GM23338 (cell line): ENCODE results near the gene ACOXL. TPM values are rescaled to one million over a fixed set of nuclear protein-coding genes. Genes with fewer than 3 reads are reported as not detected.

Experiments used
- ATAC-seq: fragments of 200-7000 bp; cut with Tn5 transposase; 3 replicates; pipeline ENCODE4 v1.9.1; 2020
- DNase-seq: peaks from one replicate; pipeline ENCODE4 v3.0.0-alpha.2; 2015; ENCODE audit warnings: low spot score
- H2AFZ ChIP-seq: fragments of 200-600 bp; sonication (generic); 2 replicates; pipeline ENCODE4 v1.8.0; 2016; ENCODE audit warnings: antibody characterized with exemption, mild to moderate bottlenecking, moderate library complexity
- H3F3A ChIP-seq: fragments of 200-600 bp; sonication (generic); replicated peaks from 2 replicates; pipeline ENCODE4 v1.8.0; 2017; ENCODE audit warnings: antibody characterized with exemption, mixed run types, low read depth
- H3K27ac ChIP-seq: fragments of 200-600 bp; sonication (generic); 2 replicates; pipeline ENCODE4 v1.6.1; 2016; ENCODE audit warnings: low read depth
- H3K27me3 ChIP-seq: fragments of 200-600 bp; sonication (generic); 2 replicates; pipeline ENCODE4 v1.8.0; 2016; ENCODE audit warnings: mild to moderate bottlenecking, mixed run types, moderate library complexity; ENCODE audit not compliant: insufficient read depth
- H3K36me3 ChIP-seq: fragments of 200-600 bp; sonication (generic); 2 replicates; pipeline ENCODE4 v1.8.0; 2016; ENCODE audit warnings: mild to moderate bottlenecking; ENCODE audit not compliant: insufficient read depth
- H3K4me1 ChIP-seq: fragments of 200-600 bp; sonication (generic); 2 replicates; pipeline ENCODE4 v1.8.0; 2016; ENCODE audit warnings: mild to moderate bottlenecking, moderate library complexity; ENCODE audit not compliant: insufficient read depth
- H3K4me2 ChIP-seq: fragments of 200-600 bp; sonication (generic); 2 replicates; pipeline ENCODE4 v1.7.1; 2017; ENCODE audit warnings: mixed run types
- H3K4me3 ChIP-seq: fragments of 200-600 bp; sonication (generic); 2 replicates; pipeline ENCODE4 v1.6.1; 2016; ENCODE audit warnings: mixed run types
- H3K79me2 ChIP-seq: fragments of 200-600 bp; sonication (generic); replicated peaks from 2 replicates; pipeline ENCODE4 v1.8.0; 2017; ENCODE audit warnings: mild to moderate bottlenecking; ENCODE audit not compliant: insufficient read depth
- H3K9me2 ChIP-seq: fragments of 200-600 bp; sonication (generic); 2 replicates; pipeline ENCODE4 v1.8.0; 2017; ENCODE audit not compliant: insufficient read depth
- H4K20me1 ChIP-seq: fragments of 200-600 bp; sonication (generic); replicated peaks from 2 replicates; pipeline ENCODE4 v1.8.0; 2017; ENCODE audit warnings: mild to moderate bottlenecking; ENCODE audit not compliant: insufficient read depth
- H3K27ac Mint-ChIP-seq: 2 replicates; pipeline ENCODE4 v1.8.0; 2020; ENCODE audit warnings: inconsistent platforms, mild to moderate bottlenecking, moderate library complexity, mixed read lengths
- H3K27me3 Mint-ChIP-seq: 3 replicates; pipeline ENCODE4 v1.8.0; 2022; ENCODE audit warnings: low read depth, mild to moderate bottlenecking, moderate library complexity, mixed read lengths, inconsistent platforms; ENCODE audit not compliant: insufficient read depth, poor library complexity
- H3K36me3 Mint-ChIP-seq: 3 replicates; pipeline ENCODE4 v1.8.0; 2021; ENCODE audit warnings: low read depth, mild to moderate bottlenecking, inconsistent platforms, moderate library complexity, mixed read lengths
- H3K4me1 Mint-ChIP-seq: 3 replicates; pipeline ENCODE4 v1.8.0; 2020; ENCODE audit warnings: mild to moderate bottlenecking, inconsistent platforms, mixed read lengths
- H3K4me3 Mint-ChIP-seq: 3 replicates; pipeline ENCODE4 v1.8.0; 2021; ENCODE audit warnings: moderate library complexity, mild to moderate bottlenecking, inconsistent platforms, mixed read lengths
- H3K9me3 Mint-ChIP-seq: 3 replicates; pipeline ENCODE4 v1.8.0; 2020; ENCODE audit warnings: moderate library complexity, mild to moderate bottlenecking, inconsistent platforms, mixed read lengths
- POLR2AphosphoS5 ChIP-seq: IDR thresholded peaks from 2 replicates; pipeline ENCODE4 v1.6.1; 2016; ENCODE audit warnings: antibody characterized with exemption, low read depth
- STAT1 ChIP-seq: IDR thresholded peaks from one replicate; pipeline ENCODE4 v1.6.1; 2016; ENCODE audit warnings: antibody characterized with exemption; ENCODE audit not compliant: unreplicated experiment
- polyA plus RNA-seq: library from polyadenylated mRNA; unstranded; fragments of >200 nt; fragmentation: Nextera tagmentation; extraction: Ambion mirVana; gene quantifications from 2 replicates; pipeline ENCODE4 v1.2.1, GENCODE V29; 2016
- total RNA-seq: library from RNA; depleted of rRNA; stranded (reverse); fragments of >200 nt; shearing (Covaris generic); gene quantifications from 2 replicates; pipeline ENCODE4 v1.2.3, GENCODE V29; 2014
- TF ChIP-seq, protein P1 (sequence below): fragments of 250-450 bp; sonication (Bioruptor Pico); IDR thresholded peaks from 2 replicates; pipeline ENCODE4 v1.5.0; 2020; ENCODE audit warnings: mild to moderate bottlenecking, moderate library complexity

Gene ACOXL
- total and polyA plus RNA-seq, 2 experiments from 2014 or later, result 9.0 to 14.7 TPM

DNA sequence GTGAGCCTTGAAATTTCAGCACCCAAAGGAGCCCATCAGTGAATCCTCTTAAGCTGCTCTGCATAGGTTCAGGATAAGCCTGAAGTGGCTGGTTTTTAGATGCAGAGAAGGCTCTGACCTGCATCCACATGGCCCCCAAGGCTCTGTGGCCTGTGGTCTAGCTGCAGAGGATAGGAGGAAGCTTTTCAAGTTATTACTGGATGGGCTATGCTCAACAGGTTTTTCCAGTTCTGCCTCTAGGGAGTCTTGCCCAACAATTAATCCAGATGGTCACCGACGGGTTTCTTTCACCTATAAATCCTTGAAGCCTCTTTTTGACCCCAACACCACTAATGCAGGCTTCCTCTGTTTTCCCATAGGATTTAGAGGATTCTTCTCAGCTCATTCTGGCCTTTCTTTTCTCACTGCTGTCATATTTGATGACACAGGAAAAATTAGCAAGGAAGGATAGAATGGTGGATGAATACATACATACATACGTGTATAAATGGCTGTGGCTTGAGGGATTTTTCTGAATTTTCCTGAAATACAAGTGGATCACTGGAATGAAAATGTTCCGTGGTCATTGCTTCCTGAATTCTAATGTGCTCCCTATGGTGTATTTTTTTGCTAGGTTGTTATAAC, 336.2 kb downstream of the ACOXL start:
- H3K4me2 ChIP-seq, result peak overlapping the region; percentile 21
- ATAC-seq, result peak; percentile 85
- H3K27ac Mint-ChIP-seq, result no peak overlapping the region

More for the DNA sequence above, 336.2 kb downstream of the ACOXL start:
- H3K36me3 Mint-ChIP-seq, result no peaks in the 10 kb centered on the region
- peak; percentile 52 for DNase-seq
- no peak overlapping the region for H2AFZ ChIP-seq
- TF ChIP-seq POLR2AphosphoS5 (no peak), STAT1 (no peak)
- TF ChIP-seq, protein P1, sequence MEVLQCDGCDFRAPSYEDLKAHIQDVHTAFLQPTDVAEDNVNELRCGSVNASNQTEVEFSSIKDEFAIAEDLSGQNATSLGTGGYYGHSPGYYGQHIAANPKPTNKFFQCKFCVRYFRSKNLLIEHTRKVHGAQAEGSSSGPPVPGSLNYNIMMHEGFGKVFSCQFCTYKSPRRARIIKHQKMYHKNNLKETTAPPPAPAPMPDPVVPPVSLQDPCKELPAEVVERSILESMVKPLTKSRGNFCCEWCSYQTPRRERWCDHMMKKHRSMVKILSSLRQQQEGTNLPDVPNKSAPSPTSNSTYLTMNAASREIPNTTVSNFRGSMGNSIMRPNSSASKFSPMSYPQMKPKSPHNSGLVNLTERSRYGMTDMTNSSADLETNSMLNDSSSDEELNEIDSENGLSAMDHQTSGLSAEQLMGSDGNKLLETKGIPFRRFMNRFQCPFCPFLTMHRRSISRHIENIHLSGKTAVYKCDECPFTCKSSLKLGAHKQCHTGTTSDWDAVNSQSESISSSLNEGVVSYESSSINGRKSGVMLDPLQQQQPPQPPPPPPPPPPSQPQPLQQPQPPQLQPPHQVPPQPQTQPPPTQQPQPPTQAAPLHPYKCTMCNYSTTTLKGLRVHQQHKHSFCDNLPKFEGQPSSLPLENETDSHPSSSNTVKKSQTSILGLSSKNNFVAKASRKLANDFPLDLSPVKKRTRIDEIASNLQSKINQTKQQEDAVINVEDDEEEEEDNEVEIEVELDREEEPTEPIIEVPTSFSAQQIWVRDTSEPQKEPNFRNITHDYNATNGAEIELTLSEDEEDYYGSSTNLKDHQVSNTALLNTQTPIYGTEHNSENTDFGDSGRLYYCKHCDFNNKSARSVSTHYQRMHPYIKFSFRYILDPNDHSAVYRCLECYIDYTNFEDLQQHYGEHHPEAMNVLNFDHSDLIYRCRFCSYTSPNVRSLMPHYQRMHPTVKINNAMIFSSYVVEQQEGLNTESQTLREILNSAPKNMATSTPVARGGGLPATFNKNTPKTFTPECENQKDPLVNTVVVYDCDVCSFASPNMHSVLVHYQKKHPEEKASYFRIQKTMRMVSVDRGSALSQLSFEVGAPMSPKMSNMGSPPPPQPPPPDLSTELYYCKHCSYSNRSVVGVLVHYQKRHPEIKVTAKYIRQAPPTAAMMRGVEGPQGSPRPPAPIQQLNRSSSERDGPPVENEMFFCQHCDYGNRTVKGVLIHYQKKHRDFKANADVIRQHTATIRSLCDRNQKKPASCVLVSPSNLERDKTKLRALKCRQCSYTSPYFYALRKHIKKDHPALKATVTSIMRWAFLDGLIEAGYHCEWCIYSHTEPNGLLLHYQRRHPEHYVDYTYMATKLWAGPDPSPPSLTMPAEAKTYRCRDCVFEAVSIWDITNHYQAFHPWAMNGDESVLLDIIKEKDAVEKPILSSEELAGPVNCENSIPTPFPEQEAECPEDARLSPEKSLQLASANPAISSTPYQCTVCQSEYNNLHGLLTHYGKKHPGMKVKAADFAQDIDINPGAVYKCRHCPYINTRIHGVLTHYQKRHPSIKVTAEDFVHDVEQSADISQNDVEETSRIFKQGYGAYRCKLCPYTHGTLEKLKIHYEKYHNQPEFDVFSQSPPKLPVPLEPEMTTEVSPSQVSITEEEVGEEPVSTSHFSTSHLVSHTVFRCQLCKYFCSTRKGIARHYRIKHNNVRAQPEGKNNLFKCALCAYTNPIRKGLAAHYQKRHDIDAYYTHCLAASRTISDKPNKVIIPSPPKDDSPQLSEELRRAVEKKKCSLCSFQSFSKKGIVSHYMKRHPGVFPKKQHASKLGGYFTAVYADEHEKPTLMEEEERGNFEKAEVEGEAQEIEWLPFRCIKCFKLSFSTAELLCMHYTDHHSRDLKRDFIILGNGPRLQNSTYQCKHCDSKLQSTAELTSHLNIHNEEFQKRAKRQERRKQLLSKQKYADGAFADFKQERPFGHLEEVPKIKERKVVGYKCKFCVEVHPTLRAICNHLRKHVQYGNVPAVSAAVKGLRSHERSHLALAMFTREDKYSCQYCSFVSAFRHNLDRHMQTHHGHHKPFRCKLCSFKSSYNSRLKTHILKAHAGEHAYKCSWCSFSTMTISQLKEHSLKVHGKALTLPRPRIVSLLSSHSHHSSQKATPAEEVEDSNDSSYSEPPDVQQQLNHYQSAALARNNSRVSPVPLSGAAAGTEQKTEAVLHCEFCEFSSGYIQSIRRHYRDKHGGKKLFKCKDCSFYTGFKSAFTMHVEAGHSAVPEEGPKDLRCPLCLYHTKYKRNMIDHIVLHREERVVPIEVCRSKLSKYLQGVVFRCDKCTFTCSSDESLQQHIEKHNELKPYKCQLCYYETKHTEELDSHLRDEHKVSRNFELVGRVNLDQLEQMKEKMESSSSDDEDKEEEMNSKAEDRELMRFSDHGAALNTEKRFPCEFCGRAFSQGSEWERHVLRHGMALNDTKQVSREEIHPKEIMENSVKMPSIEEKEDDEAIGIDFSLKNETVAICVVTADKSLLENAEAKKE (CRISPR knock-in tag), result no peak
- H3K4me1 ChIP-seq, result peaks cover 7% of the 10 kb centered on the region; the same call in 1 of the 2 replicates
- H3K9me2 ChIP-seq, result no peaks in the 10 kb centered on the region
- H3K9me3 Mint-ChIP-seq, result peaks cover under 1% of the 10 kb centered on the region; the same call in 1 of the 3 replicates
- H3K4me3 Mint-ChIP-seq, result no peak overlapping the region
- H3K27ac ChIP-seq, result no peak overlapping the region
- H3F3A ChIP-seq, result no peaks in the 10 kb centered on the region
- H4K20me1 ChIP-seq, result no peaks in the 10 kb centered on the region
- H3K27me3 Mint-ChIP-seq, result peaks cover 3% of the 10 kb centered on the region
- H3K4me1 Mint-ChIP-seq, result peaks cover 18% of the 10 kb centered on the region
- H3K27me3 ChIP-seq, result no peaks in the 10 kb centered on the region
- H3K79me2 ChIP-seq, result no peaks in the 10 kb centered on the region
- H3K4me3 ChIP-seq, result no peak overlapping the region
- H3K36me3 ChIP-seq, result no peaks in the 10 kb centered on the region
